ENCODE measurements around the gene PLD6.

PLD6 gene

DNA sequence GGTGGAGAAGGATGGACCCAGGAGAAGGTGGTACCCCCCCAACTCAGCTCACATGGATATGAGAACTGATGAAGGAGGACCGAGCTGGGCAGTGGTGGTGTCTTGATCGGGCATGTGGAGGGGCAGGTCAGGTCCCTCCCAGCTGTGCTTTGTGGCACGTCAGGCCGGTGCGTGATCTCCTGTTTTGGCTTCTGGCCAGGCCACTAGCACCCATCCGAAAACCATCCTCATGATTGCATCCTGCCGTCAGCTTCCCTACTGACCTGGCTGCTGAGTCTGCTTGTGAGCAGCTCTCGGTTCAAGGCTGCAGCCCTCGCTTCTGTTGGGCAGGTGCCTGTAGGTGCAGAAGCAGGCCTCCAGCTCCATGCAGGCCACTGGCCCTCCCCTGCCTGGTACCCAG is 53.1 kb downstream of the PLD6 start:
- DNase-seq = no peak

GRCh38 chr17:17152385-17152784 is 53.7 kb downstream of the PLD6 start:
- DNase-seq = no peak

GRCh38 chr17:17151962-17152361 is 54.2 kb downstream of the PLD6 start:
- DNase-seq = peak; percentile 74

- DNase-seq = no peak
Observed at GRCh38 chr17:17151541-17151940, 54.6 kb downstream of the PLD6 start.

GRCh38 chr17:17151055-17151454 is 55.1 kb downstream of the PLD6 start:
- no peak for DNase-seq
